ENCODE results near the gene MSS51.

Gene MSS51

GRCh38 chr10:73388228-73388627 lies 45.1 kb downstream of the MSS51 start:
- FAIRE-seq, result no peak
- no peak for DNase-seq (ENCODE audit: insufficient read length, low spot score)
- no peak for TF ChIP-seq CTCF (IDR thresholded peaks at IDR 0.05; ENCODE audit: insufficient read depth, missing control alignments)

- FAIRE-seq (no peak), DNase-seq (ENCODE audit: insufficient read length, low spot score) (no peak)
- no peak for TF ChIP-seq CTCF (IDR thresholded peaks at IDR 0.05; ENCODE audit: insufficient read depth, missing control alignments)
Observed at GRCh38 chr10:73386583-73386982, 46.8 kb downstream of the MSS51 start.

DNA sequence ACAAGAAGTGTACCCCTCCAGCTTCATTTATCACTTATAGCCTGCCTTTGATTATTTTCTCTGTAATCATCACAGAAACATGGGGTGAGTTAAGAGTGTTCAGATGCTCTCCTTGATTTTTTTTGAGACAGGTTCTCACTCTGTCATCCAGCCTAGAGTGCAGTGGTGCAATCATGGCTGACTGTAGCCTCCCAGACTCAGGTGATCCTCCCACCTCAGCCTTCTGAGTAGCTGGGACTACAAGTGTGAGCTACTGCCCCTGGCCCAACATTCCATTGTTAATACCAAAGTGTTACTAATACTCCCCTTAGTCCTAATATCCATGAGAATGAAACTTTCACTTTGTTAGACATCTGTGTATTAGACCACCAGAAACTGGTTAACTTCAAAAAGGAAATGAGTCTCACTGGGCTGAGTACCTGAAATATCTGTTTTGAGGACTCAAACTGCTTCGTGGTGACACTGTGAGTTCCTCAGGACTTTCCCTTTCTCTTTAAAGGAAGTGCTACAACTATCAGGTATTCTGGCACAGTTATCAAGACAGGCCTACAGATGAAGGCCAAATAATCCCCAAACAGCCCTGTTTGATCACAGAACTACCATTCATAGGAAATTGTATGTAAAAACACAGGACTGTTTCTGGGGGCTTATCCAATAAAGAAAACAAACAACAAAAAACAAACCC lies 54.2 kb downstream of the MSS51 start:
- no peak for FAIRE-seq
- DNase-seq (ENCODE audit: insufficient read length, low spot score), result no peak
- TF ChIP-seq CTCF (IDR thresholded peaks at IDR 0.05; ENCODE audit: insufficient read depth, missing control alignments), result no peak

DNA sequence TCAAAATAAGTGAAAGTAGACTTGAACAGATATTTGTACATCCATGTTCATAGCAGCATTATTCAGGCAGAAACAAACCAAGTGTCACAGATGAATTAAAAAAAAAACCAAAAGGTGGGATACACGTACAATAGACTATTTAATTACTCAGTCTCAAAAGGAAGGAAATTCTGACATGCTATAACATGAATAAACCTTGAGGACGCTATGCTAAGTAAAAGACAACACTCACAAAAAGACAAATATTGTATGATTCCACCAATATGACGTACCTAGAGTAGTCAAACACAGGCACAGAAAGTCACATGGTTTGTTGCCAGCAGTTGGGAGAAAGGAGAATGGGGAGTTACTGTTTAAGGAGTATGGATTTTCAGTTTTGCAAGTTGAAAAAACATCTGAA lies 56.7 kb downstream of the MSS51 start:
- no peak for TF ChIP-seq CTCF (IDR thresholded peaks at IDR 0.05; ENCODE audit: insufficient read depth, missing control alignments)
- no peak for FAIRE-seq
- no peak for DNase-seq (ENCODE audit: insufficient read length, low spot score)
